H1 (cell line): ENCODE measurements around the gene PTGIR. TPM values are rescaled to one million over a fixed set of nuclear protein-coding genes. Genes with fewer than 3 reads are reported as not detected.

ENCODE experiments used
- EGR1 ChIP-seq: IDR thresholded peaks from 2 replicates; pipeline ENCODE4 v1.6.1; 2011; ENCODE audit warnings: low read depth, low read length, borderline replicate concordance
- KDM5A ChIP-seq: fragments of 200-600 bp; IDR thresholded peaks from 2 replicates; pipeline ENCODE4 v1.7.1; 2012; ENCODE audit warnings: mild to moderate bottlenecking, low read length, inconsistent platforms, mixed read lengths
- RAD21 ChIP-seq, 2 experiments: IDR thresholded peaks in 1 of 2; conservative IDR thresholded peaks in 1 of 2; 2 replicates each; pipeline ENCODE4 v1.6.1; 2011; ENCODE audit warnings: low read depth in 2 of 2, low read length in 2 of 2, improper control_type of control experiment in 1 of 2, inconsistent platforms in 1 of 2, mild to moderate bottlenecking in 1 of 2, moderate library complexity in 1 of 2
- RBBP5 ChIP-seq: IDR thresholded peaks from 2 replicates; pipeline ENCODE4 v1.7.1; 2012; ENCODE audit warnings: low read depth, mild to moderate bottlenecking, inconsistent platforms, low read length, moderate library complexity, borderline replicate concordance
- polyA plus RNA-seq, 7 experiments: library from polyadenylated mRNA; depleted of rRNA in 3 of 7; stranded (reverse) in 5 of 7; unstranded in 2 of 7; fragments of >200 nt in 5 of 7; fragments of 200-250 nt in 2 of 7; gene quantifications; 1 replicate in 5 of 7; 2 replicates in 1 of 7; 4 replicates in 1 of 7; pipeline versions ENCODE4 v1.2.1 to v1.2.3, GENCODE V29; 2011 to 2013; ENCODE audit warnings: missing spikeins in 2 of 7, mixed read lengths in 2 of 7
- total RNA-seq: library from RNA; stranded (reverse); fragmentation: NEBNext Ultra II Directional; extraction: Animal tissue kit (Norgen Biotek cat#: 25700); gene quantifications from 2 replicates; pipeline ENCODE4 v1.2.1, GENCODE V29; 2021

The PTGIR gene
- total and polyA plus RNA-seq, 2 of the 8 experiments (the other 6 are each of a cell fraction or from before 2014, with no cell fraction given) = 0.15 TPM; not detected in 1

DNA sequence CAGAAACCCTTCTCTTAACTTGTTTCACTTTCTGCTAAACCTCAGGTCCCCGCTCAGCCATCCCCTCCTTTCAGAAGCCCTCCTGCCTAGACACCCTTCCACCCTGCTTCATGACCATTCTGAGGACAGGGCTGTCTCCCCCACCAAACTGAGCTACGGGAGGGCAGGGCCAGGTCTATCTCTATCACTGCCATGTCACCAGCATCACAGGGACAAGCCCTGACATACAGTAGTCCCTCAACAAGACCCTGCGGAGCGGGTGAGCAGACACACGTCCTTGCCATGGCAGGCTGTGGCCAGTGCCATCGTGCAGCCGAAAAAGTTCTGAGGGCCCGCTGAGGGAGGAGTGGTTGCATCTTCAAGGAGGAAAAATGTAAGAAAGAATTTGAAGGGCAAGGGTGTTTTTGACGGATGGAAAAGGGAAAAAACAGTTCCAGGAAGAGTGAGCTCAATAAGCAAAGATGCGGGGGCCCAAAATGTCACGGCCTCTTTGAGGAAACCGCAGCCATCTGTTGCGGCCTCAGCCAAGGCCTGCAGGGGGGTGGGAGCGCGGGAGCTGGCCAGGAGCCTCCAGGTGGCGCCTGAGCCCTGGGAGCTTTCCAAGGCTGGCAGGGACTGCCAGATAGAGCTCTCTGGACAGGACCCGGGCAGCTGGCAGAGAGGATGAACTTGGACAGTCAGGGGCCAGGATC is 8.1 kb downstream of the PTGIR start (continued):
- TF ChIP-seq RAD21 (IDR thresholded peaks at IDR 0.05 in 1 of 2, conservative IDR thresholded peaks at IDR 0.05 in 1 of 2; ENCODE audit: low read depth in 2 of 2, low read length in 2 of 2) = peak; percentile 60 to 76
- TF ChIP-seq EGR1 = no peak
- TF ChIP-seq RBBP5 = no peak
- TF ChIP-seq KDM5A = no peak
